HuH-7.5 (cell line): ENCODE results near the gene SIRPB1.
"Not testable (repeated sequence)": the region's sequence is repeated elsewhere in the genome, so short reads cannot be mapped to it uniquely, and the experiment has no call there.

Experiments used
- DNase-seq: peaks from one replicate; pipeline ENCODE4 v3.0.0; 2011; ENCODE audit warnings: low spot score

Gene SIRPB1

GRCh38 chr20:1588533-1589460, 31.0 kb downstream of the SIRPB1 start:
- DNase-seq = no peak

GRCh38 chr20:1587781-1588532, 31.9 kb downstream of the SIRPB1 start:
- no peak for DNase-seq

- DNase-seq = no peak
Observed at GRCh38 chr20:1579488-1579887, 40.3 kb downstream of the SIRPB1 start.

GRCh38 chr20:1577906-1578305, 41.9 kb downstream of the SIRPB1 start:
- no peak for DNase-seq

GRCh38 chr20:1577313-1577712, 42.5 kb downstream of the SIRPB1 start:
- DNase-seq = not testable (repeated sequence)

- DNase-seq = no peak
Observed at GRCh38 chr20:1576641-1577040, 43.2 kb downstream of the SIRPB1 start.

GRCh38 chr20:1576003-1576402, 43.8 kb downstream of the SIRPB1 start:
- DNase-seq = not testable (repeated sequence)

GRCh38 chr20:1571583-1571982, 48.2 kb downstream of the SIRPB1 start:
- not testable (repeated sequence) for DNase-seq
